Common myeloid progenitor, CD34-positive (primary cell): ENCODE measurements around the gene BCR.

Experiments
- CTCF ChIA-PET: fragments of 350-600 bp; sonication (Branson Sonifier 250); formaldehyde crosslinking; loops from one replicate; lab custom pipeline; 2021; ENCODE audit warnings: antibody characterized with exemption; lab: Charles Lee
- POLR2A ChIA-PET: fragments of 350-600 bp; sonication (Branson Sonifier 250); formaldehyde crosslinking; loops from one replicate; lab custom pipeline; 2021; ENCODE audit warnings: antibody characterized with exemption; lab: Charles Lee
- DNase-seq, 3 donors: peaks; one replicate each; pipeline versions ENCODE4 v3.0.0 to v3.0.0-alpha.2; 2013
- H3K27ac ChIP-seq, 2 experiments: 1 replicate in 1 of 2; 2 replicates in 1 of 2; pipeline ENCODE4 v1.7.0; 2013; ENCODE audit warnings: inconsistent platforms in 2 of 2, low read length in 2 of 2, mild to moderate bottlenecking in 2 of 2, low read depth in 1 of 2, moderate library complexity in 1 of 2; ENCODE audit not compliant: severe bottlenecking in 2 of 2, insufficient read depth in 1 of 2, poor library complexity in 1 of 2
- H3K27me3 ChIP-seq, 5 experiments: replicated peaks in 2 of 5; 1 replicate in 3 of 5; 2 replicates in 2 of 5; pipeline versions ENCODE4 v1.6.1 to v1.7.0; 2013; ENCODE audit warnings: low read length in 4 of 5, mild to moderate bottlenecking in 2 of 5, moderate library complexity in 2 of 5, inconsistent platforms in 1 of 5; ENCODE audit not compliant: insufficient read depth in 5 of 5, control insufficient read depth in 4 of 5
- H3K36me3 ChIP-seq, 4 experiments: 1 replicate in 2 of 4; 2 replicates in 2 of 4; pipeline versions ENCODE4 v1.6.1 to v1.7.0; 2013; ENCODE audit warnings: low read length in 3 of 4, control low read depth in 1 of 4, mild to moderate bottlenecking in 1 of 4; ENCODE audit not compliant: control insufficient read depth in 4 of 4, insufficient read depth in 4 of 4
- H3K4me1 ChIP-seq, 4 experiments: 1 replicate in 3 of 4; 2 replicates in 1 of 4; pipeline versions ENCODE4 v1.6.1 to v1.7.1; 2013; ENCODE audit warnings: low read length in 3 of 4, mild to moderate bottlenecking in 3 of 4, control low read depth in 1 of 4, inconsistent platforms in 1 of 4, moderate library complexity in 1 of 4; ENCODE audit not compliant: control insufficient read depth in 4 of 4, insufficient read depth in 4 of 4; ENCODE audit errors: control extremely low read depth in 1 of 4
- H3K4me3 ChIP-seq, 7 experiments: 1 replicate in 4 of 7; 2 replicates in 3 of 7; pipeline versions ENCODE4 v1.5.1 to v1.7.0; 2013; ENCODE audit warnings: mild to moderate bottlenecking in 7 of 7, low read length in 6 of 7, moderate library complexity in 6 of 7, inconsistent platforms in 2 of 7, low read depth in 2 of 7, control low read depth in 1 of 7; ENCODE audit not compliant: insufficient read depth in 4 of 7, control insufficient read depth in 1 of 7; ENCODE audit errors: extremely low read depth in 1 of 7
- H3K9me3 ChIP-seq, 5 experiments: 1 replicate in 4 of 5; 2 replicates in 1 of 5; pipeline versions ENCODE4 v1.6.1 to v1.7.1; 2013; ENCODE audit warnings: low read length in 4 of 5, mild to moderate bottlenecking in 2 of 5, inconsistent platforms in 1 of 5, low read depth in 1 of 5, moderate library complexity in 1 of 5; ENCODE audit not compliant: control insufficient read depth in 4 of 5, insufficient read depth in 2 of 5; ENCODE audit errors: control extremely low read depth in 1 of 5
- WGBS: methylation state at CpG from one replicate; pipeline ENCODE4 v1.1.5; 2013; ENCODE audit not compliant: insufficient coverage; 5-methylcytosine and 5-hydroxymethylcytosine counted together

The BCR gene

DNA sequence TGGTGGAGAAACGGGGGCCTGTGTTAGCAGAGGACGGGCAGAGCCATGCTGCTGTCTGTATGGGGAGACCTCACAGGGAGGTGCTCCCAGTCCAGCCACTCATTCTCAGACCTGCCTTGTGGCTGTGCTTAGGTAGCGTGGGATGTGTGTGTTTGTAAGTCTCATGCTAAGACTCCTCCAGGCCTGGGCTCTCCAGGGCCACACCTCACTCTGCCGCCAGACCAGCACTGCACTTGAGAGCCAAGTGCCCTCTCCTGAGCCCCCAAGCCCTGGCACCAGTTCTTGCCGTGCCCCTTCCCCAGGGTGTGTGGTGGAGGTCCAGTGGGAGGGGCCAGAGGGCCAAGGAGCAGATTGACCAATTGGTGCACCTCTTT is 108.8 kb downstream of the BCR start:
- WGBS = 90% methylated on average over 3 of the region's 5 CpGs
- POLR2A ChIA-PET = no interaction called here
- no peak for DNase-seq
- no peak overlapping the region for H3K27ac ChIP-seq
- H3K4me3 ChIP-seq = no peak overlapping the region
- CTCF ChIA-PET = interaction anchor here (0.8 to 4.1 kb wide), 13 partner anchors 7 to 331 kb away, joined by 3 to 59 read pairs (median 6); no protein-coding TSS in a partner anchor
- H3K36me3 ChIP-seq = peaks cover 15 to 100% (median 85%) of the 10 kb centered on the region in 4 experiments
- H3K9me3 ChIP-seq = no peaks in the 10 kb centered on the region
- no peaks in the 10 kb centered on the region for H3K4me1 ChIP-seq
- H3K27me3 ChIP-seq = no peaks in the 10 kb centered on the region

- H3K36me3 ChIP-seq = peaks cover 14 to 100% (median 87%) of the 10 kb centered on the region in 4 experiments
- ChIA-PET POLR2A (interaction anchor here (1.4 kb wide), 1 partner anchor 8 kb away, joined by 5 read pairs; no protein-coding TSS in a partner anchor), CTCF (interaction anchor here (0.5 to 4.1 kb wide), 25 partner anchors 8 to 1913 kb away, joined by 3 to 59 read pairs (median 4); no protein-coding TSS in a partner anchor)
- no peak overlapping the region for H3K27ac ChIP-seq
- H3K27me3 ChIP-seq = no peaks in the 10 kb centered on the region
- peak; percentile 66 to 81 (median 79) for DNase-seq
- H3K4me1 ChIP-seq = no peaks in the 10 kb centered on the region
- WGBS = 85% methylated on average over 13 of the region's 18 CpGs
- no peaks in the 10 kb centered on the region for H3K9me3 ChIP-seq
- no peak overlapping the region for H3K4me3 ChIP-seq
These were observed 109.8 kb downstream of the BCR start for GRCh38 chr22:23289851-23290724.

DNA sequence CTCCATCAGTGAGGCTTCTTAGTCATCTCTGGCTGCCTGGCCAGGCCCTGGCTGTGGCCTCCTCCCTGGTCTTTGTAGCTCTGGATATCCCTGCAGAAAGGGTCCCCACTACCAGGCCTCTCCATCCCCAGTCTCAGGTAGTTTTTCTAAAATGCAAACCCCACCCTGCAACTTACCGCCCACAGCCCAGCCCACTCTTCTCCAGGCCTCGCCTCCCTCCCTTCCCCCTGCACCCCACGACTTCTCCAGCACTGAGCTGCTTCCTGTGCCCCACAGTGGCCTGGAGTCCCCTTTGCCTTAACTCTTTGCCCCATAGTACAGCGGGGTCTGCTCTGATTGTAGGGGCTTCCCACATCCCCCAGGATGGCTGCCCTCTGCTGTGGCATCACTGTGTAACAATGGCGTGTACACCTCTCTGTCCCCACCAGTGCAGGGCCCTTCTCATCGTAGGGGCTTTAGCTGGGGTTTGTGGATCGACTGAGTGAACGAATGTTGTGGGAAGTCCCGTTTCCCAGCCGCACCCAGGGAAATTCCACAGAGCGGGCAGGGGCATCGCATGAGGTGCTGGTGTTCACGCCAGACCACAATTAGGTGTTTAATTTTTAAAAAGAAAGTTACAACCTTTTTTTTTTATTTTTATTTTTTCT is 111.6 kb downstream of the BCR start:
- DNase-seq = no peak
- 88% methylated on average over 7 of the region's 13 CpGs for WGBS
- POLR2A ChIA-PET = interaction anchor here (0.6 kb wide), 1 partner anchor 287 kb away, joined by 3 read pairs; no protein-coding TSS in a partner anchor

GRCh38 chr22:23292453-23293350 is 112.4 kb downstream of the BCR start:
- Histone ChIP-seq H3K36me3 (peaks cover 24 to 97% (median 80%) of the 10 kb centered on the region in 4 experiments), H3K4me1 (no peaks in the 10 kb centered on the region), H3K27ac (no peak overlapping the region), H3K27me3 (no peaks in the 10 kb centered on the region), H3K9me3 (no peaks in the 10 kb centered on the region), H3K4me3 (no peak overlapping the region)
- 94% methylated on average over 13 of the region's 17 CpGs for WGBS
- POLR2A ChIA-PET = interaction anchor here (0.6 kb wide), 1 partner anchor 286 kb away, joined by 3 read pairs; no protein-coding TSS in a partner anchor
- CTCF ChIA-PET = interaction anchor here (0.7 to 4.1 kb wide), 10 partner anchors 8 to 334 kb away, joined by 3 to 59 read pairs (median 4); no protein-coding TSS in a partner anchor
- no peak for DNase-seq

More for the DNA sequence above, 111.6 kb downstream of the BCR start:
- H3K4me1 ChIP-seq = no peaks in the 10 kb centered on the region
- no peaks in the 10 kb centered on the region for H3K9me3 ChIP-seq
- no peak overlapping the region for H3K27ac ChIP-seq
- H3K4me3 ChIP-seq = no peak overlapping the region
- no peaks in the 10 kb centered on the region for H3K27me3 ChIP-seq
- CTCF ChIA-PET = interaction anchor here (0.7 to 4.1 kb wide), 6 partner anchors 10 to 333 kb away, joined by 3 to 59 read pairs (median 10); no protein-coding TSS in a partner anchor
- peaks cover 20 to 97% (median 83%) of the 10 kb centered on the region in 4 experiments for H3K36me3 ChIP-seq

DNA sequence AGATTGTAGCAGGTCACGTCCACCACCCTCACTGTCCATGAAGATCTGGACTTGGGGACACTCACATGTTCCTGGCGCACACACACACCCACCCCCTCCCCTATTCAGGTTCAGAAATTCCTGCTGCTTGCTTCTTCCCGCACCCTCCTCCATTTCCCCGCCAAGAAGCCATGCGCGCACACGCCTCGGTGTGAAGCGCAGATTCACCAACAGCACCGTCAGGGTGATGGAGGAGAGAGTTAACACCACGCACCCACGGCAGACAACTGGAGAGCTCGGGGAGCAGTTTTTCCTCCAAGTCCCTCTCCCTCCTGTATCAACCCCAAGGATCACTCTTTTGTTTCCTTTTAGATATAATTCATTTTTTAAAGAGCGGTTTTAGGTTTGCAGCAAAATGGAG is 113.4 kb downstream of the BCR start:
- H3K36me3 ChIP-seq = peaks cover 24 to 97% (median 78%) of the 10 kb centered on the region in 4 experiments
- H3K27ac ChIP-seq = no peak overlapping the region
- no peaks in the 10 kb centered on the region for H3K27me3 ChIP-seq
- POLR2A ChIA-PET = no interaction called here
- 93% methylated on average over 6 of the region's 14 CpGs for WGBS
- CTCF ChIA-PET = interaction anchor here (1.1 to 3.5 kb wide), 5 partner anchors 9 to 335 kb away, joined by 3 to 15 read pairs (median 5); no protein-coding TSS in a partner anchor
- H3K9me3 ChIP-seq = no peaks in the 10 kb centered on the region
- H3K4me1 ChIP-seq = no peaks in the 10 kb centered on the region
- H3K4me3 ChIP-seq = no peak overlapping the region
- no peak for DNase-seq

- Histone ChIP-seq H3K4me3 (no peak overlapping the region), H3K9me3 (no peaks in the 10 kb centered on the region), H3K4me1 (no peaks in the 10 kb centered on the region), H3K27me3 (no peaks in the 10 kb centered on the region), H3K27ac (no peak overlapping the region), H3K36me3 (peaks cover 26 to 96% (median 76%) of the 10 kb centered on the region in 4 experiments)
- 96% methylated on average over 9 of the region's 11 CpGs for WGBS
- no peak for DNase-seq
- CTCF ChIA-PET = interaction anchor here (0.9 to 3.5 kb wide), 4 partner anchors 10 to 120 kb away, joined by 3 to 15 read pairs (median 4); no protein-coding TSS in a partner anchor
- POLR2A ChIA-PET = no interaction called here
These were observed 113.9 kb downstream of the BCR start for GRCh38 chr22:23294221-23294620.
